GM12873 (cell line): ENCODE data around the gene USF2.

ENCODE experiments used
- TF ChIP-seq, protein P1 (sequence below): IDR thresholded peaks from 2 replicates; pipeline ENCODE4 v1.5.1; 2012; ENCODE audit warnings: low read depth, mild to moderate bottlenecking, moderate library complexity, low read length, control low read depth; ENCODE audit not compliant: insufficient read depth; ENCODE audit errors: missing control alignments

USF2 gene, protein sequence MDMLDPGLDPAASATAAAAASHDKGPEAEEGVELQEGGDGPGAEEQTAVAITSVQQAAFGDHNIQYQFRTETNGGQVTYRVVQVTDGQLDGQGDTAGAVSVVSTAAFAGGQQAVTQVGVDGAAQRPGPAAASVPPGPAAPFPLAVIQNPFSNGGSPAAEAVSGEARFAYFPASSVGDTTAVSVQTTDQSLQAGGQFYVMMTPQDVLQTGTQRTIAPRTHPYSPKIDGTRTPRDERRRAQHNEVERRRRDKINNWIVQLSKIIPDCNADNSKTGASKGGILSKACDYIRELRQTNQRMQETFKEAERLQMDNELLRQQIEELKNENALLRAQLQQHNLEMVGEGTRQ

DNA sequence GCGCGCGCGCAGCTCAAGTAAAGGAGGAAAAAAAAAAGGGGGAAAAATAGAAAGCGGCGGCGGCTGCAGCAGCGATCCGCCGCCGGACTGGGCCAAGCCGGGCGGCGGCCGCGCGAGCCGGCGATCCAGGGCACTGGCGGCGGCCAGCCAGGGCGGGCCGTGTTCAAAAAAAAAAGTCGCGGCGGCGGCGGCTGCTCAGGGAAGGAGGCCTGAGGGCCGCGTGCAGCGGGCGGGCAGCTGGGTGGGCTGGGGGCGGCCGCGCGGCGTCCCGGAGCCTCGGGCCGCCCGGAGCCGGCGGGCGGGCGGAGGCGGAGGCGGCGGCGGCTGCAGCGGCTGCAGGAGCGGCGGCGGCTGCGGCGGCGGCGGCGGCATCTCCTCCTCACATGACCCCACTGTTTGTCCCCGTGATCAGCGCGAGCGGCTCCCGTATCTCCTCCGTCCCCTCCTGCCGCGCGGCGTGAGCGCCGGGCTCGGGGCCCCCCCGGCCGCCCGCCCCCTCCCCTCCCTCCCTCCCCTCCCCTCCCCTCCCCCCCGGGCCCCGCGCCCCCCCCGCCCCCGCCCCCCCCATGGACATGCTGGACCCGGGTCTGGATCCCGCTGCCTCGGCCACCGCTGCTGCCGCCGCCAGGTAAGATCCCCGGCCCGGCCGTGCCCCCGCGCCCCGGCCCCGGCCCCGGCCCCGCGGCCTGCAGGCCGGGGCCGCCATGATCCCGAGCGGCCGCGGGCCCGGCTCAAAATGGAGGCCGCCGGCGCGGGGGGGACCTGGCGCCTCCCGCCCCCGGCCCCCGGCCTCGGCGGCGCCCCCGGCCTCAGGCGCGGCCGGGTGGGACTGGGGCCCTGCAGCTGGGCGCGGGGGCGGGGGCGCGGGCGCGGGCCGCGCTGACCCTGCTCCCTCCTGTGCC is at the start of gene USF2:
TSS of gene USF2 (plus strand) at position 427 of the 902 bp plus-strand sequence. CDS start at position 567, 140 bp downstream.
- TF ChIP-seq, protein P1, sequence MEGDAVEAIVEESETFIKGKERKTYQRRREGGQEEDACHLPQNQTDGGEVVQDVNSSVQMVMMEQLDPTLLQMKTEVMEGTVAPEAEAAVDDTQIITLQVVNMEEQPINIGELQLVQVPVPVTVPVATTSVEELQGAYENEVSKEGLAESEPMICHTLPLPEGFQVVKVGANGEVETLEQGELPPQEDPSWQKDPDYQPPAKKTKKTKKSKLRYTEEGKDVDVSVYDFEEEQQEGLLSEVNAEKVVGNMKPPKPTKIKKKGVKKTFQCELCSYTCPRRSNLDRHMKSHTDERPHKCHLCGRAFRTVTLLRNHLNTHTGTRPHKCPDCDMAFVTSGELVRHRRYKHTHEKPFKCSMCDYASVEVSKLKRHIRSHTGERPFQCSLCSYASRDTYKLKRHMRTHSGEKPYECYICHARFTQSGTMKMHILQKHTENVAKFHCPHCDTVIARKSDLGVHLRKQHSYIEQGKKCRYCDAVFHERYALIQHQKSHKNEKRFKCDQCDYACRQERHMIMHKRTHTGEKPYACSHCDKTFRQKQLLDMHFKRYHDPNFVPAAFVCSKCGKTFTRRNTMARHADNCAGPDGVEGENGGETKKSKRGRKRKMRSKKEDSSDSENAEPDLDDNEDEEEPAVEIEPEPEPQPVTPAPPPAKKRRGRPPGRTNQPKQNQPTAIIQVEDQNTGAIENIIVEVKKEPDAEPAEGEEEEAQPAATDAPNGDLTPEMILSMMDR = no peak

DNA sequence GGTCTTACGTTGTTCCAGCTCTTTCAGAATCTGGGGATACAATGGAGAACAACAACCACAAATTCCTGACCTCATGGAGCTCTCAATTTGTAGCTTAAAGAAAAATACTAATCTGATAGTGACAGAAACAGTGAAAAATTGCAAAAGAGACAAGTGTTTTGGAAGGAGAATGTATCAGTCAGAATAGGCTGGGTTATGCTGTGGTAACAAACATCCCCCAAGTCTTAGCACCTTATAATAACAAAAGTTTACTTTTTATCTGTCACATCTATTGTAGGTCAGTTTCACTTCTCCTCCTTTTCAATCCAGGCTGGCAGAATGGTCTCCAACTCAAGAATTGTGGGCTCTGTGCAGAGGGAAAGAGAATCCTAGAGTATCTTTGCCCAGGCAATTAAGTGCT is 49.8 kb upstream of the USF2 start:
- TF ChIP-seq, protein P1 = no peak

DNA sequence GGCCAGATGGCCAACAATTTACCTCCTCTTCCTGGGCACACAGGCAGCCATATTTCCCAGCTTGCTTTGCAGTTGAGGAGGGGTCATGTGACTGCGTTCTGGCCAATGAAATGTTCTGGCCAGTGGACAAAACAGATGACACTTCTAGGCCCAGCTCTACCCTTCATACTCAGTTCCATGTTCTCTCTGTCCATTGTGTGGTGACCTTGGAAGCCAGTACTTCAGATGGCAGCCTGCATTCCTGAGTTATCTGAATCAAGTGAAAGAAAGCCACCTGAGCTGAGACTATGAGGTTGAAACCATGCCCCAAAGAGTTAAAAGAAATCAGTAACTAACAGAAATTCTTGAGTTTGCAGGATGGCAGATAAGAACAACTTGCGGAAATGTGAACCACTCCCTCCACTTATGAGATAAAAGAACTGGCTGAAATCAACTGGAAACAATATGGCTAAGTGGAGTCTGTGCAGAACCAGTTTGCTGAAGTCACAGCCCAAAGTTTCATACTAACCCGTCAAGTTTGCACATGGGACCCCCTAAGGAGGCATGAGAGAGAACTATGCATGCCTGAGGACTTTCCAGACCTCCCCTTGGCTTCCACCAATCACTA is 48.3 kb upstream of the USF2 start:
- TF ChIP-seq, protein P1 = no peak

DNA sequence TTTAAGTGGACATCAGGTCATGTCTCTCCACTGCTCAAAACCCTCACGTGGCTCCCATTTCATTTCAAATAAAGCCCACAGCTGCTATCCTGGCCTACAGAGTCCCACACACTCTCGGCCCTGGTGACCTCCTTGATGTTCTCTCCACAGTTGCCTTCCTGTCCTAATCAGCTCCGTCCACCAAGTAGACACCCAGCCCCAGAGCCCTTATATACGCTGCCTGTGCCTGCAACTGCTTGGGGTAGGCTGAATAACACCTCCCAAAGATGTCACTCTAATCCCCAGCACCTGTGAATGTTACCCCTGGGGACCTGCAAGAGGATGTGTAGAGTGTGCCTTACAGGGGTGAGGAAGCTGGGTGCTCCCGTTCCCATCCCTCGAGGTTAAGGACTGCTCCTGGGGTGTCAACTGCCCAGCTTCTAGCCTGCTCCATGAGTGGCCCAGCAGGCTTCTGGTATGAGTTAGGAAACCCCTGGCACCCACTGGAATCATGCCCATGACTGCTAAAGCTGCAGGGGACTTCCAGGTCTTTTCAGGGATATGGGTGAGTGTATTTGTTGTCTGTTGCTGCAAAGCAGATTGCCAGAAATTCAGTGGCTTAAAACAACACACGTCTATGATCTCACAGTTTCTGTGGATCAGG is 46.3 kb upstream of the USF2 start:
- TF ChIP-seq, protein P1 = no peak

DNA sequence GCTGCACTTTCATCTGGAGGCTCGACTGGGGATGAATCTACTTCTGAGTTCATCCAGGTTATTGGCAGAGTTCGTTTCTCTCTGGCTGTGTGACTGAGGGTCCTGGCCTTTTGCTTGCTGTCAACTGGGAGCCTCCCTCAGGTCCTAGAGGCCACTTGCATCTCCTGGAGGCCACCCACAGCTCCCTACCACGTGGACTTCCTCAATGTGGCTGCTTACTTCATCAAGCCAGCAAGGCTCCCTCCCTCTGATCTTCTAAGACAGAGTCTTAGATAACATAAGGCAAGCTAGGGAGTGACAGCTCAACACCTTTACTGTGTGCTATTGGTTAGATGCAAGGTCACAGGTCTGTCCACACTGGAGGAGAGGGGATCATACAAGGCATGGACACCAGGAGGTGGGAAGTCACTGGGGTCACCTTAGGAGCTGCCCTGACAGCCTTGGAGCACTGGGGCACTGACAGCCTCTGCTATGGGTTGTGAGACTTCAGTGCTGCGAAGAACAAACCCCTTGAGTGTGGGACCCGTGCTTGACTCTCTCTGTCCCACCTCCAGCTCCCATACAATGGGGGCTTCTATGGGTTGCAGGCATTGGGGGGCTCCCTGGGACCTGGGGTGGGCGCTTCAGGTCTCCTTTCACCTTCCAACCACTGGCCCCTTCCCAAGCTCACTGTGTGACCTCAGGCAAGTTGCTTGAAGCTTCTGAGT is 45.5 kb upstream of the USF2 start:
- TF ChIP-seq, protein P1 = no peak

DNA sequence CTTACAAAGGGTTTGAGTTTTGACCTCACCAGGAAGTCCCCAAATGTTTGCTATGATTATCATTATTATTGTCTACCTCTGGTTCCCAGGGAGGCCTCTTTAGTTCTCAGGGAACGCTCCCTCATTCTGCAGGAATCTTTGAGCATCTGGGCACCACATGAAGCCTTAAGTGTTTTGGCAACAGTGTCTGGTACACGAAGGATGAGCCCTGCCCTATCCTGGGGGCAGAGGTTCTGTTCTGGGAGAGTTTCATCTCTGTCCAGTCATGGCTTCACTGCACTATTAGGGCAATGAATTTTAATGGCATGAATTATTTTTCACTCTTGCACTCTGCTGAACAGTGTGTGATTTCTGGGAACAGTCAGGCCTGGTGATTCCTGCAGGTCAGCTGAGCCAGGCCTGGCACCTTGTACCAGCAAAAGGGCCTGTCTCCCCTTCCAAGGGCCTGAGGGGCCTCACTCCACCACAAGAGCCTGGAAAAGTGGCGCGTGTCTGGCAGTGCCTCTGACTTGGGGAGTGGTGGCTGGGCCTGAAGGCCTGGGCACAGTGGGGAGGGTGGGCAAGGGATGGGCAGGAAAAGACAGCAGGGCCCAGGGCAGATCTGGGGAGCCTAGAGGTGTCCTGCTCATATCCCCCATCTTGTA is 44.8 kb upstream of the USF2 start:
- TF ChIP-seq, protein P1 = no peak
